Trophoblast cell (in vitro differentiated cells and primary cell): ENCODE results near the gene AATK.

Source experiments
- DNase-seq, 2 donors: peaks; one replicate each; pipeline ENCODE4 v3.0.0-alpha.2; 2016
- H2AFZ ChIP-seq: 2 replicates; pipeline ENCODE4 v1.6.1; 2013; ENCODE audit warnings: low read length, moderate library complexity, mild to moderate bottlenecking; ENCODE audit not compliant: insufficient read depth, poor library complexity
- H2AK5ac ChIP-seq: 2 replicates; pipeline ENCODE4 v1.6.1; 2013; ENCODE audit warnings: mild to moderate bottlenecking, low read length
- H2BK120ac ChIP-seq: 2 replicates; pipeline ENCODE4 v1.6.1; 2013; ENCODE audit warnings: low read length, mild to moderate bottlenecking, moderate library complexity; ENCODE audit not compliant: insufficient read depth, poor library complexity
- H2BK12ac ChIP-seq: 2 replicates; pipeline ENCODE4 v1.6.1; 2013; ENCODE audit warnings: mild to moderate bottlenecking, low read length, moderate library complexity
- H2BK5ac ChIP-seq: 2 replicates; pipeline ENCODE4 v1.6.1; 2013; ENCODE audit warnings: low read length, low read depth, moderate library complexity, mild to moderate bottlenecking; ENCODE audit not compliant: poor library complexity
- H3K14ac ChIP-seq: 2 replicates; pipeline ENCODE4 v1.6.1; 2013; ENCODE audit warnings: mild to moderate bottlenecking, low read length
- H3K18ac ChIP-seq: 2 replicates; pipeline ENCODE4 v1.6.1; 2013; ENCODE audit warnings: mild to moderate bottlenecking, low read length
- H3K23ac ChIP-seq: 2 replicates; pipeline ENCODE4 v1.6.1; 2013; ENCODE audit warnings: low read length
- H3K27ac ChIP-seq: 2 replicates; pipeline ENCODE4 v1.5.1; 2013; ENCODE audit warnings: low read depth, mild to moderate bottlenecking, inconsistent platforms, low read length, moderate library complexity
- H3K27me3 ChIP-seq: 2 replicates; pipeline ENCODE4 v1.6.1; 2013; ENCODE audit warnings: inconsistent platforms, mild to moderate bottlenecking, low read length, moderate library complexity; ENCODE audit not compliant: insufficient read depth
- H3K36me3 ChIP-seq, 2 experiments: 1 replicate in 1 of 2; 2 replicates in 1 of 2; pipeline ENCODE4 v1.6.1; 2013; ENCODE audit warnings: low read length in 2 of 2, mild to moderate bottlenecking in 2 of 2, moderate library complexity in 1 of 2; ENCODE audit not compliant: insufficient read depth in 2 of 2, control insufficient read depth in 1 of 2
- H3K4ac ChIP-seq: 2 replicates; pipeline ENCODE4 v1.6.1; 2013; ENCODE audit warnings: low read depth, mild to moderate bottlenecking, low read length, moderate library complexity
- H3K4me1 ChIP-seq, 2 experiments: 1 replicate in 1 of 2; 2 replicates in 1 of 2; pipeline ENCODE4 v1.6.1; 2013; ENCODE audit warnings: low read length in 2 of 2, mild to moderate bottlenecking in 2 of 2, moderate library complexity in 1 of 2; ENCODE audit not compliant: insufficient read depth in 2 of 2, control insufficient read depth in 1 of 2
- H3K4me2 ChIP-seq: 2 replicates; pipeline ENCODE4 v1.6.1; 2013; ENCODE audit warnings: inconsistent platforms, mild to moderate bottlenecking, low read length, moderate library complexity
- H3K4me3 ChIP-seq: 2 replicates; pipeline ENCODE4 v1.5.1; 2013; ENCODE audit warnings: mild to moderate bottlenecking, low read depth, low read length, inconsistent platforms
- H3K79me1 ChIP-seq: one replicate; pipeline ENCODE4 v1.6.1; 2013; ENCODE audit warnings: low read length
- H3K79me2 ChIP-seq: 2 replicates; pipeline ENCODE4 v1.6.1; 2013; ENCODE audit warnings: low read length, mild to moderate bottlenecking; ENCODE audit not compliant: control insufficient read depth, insufficient read depth, poor library complexity
- H3K9ac ChIP-seq: 2 replicates; pipeline ENCODE4 v1.6.1; 2013; ENCODE audit warnings: mild to moderate bottlenecking, low read length
- H3K9me3 ChIP-seq: 2 replicates; pipeline ENCODE4 v1.6.1; 2013; ENCODE audit warnings: low read depth, mild to moderate bottlenecking, control low read depth, inconsistent platforms, low read length; ENCODE audit not compliant: insufficient read depth
- H4K12ac ChIP-seq: 2 replicates; pipeline ENCODE4 v1.6.1; 2013; ENCODE audit warnings: low read depth, mild to moderate bottlenecking, low read length, moderate library complexity
- H4K8ac ChIP-seq: 2 replicates; pipeline ENCODE4 v1.6.1; 2013; ENCODE audit warnings: low read depth, mild to moderate bottlenecking, low read length, moderate library complexity
- H4K91ac ChIP-seq: one replicate; pipeline ENCODE4 v1.6.1; 2013; ENCODE audit warnings: low read depth, mild to moderate bottlenecking, low read length, moderate library complexity
- WGBS: extraction: QIAGEN DNeasy Blood & Tissue Kit; methylation state at CpG from one replicate; pipeline ENCODE4 v1.1.7; 2013; ENCODE audit warnings: missing lambda C conversion rate; ENCODE audit not compliant: insufficient read length, insufficient coverage; ENCODE audit errors: extremely low coverage; 5-methylcytosine and 5-hydroxymethylcytosine counted together

Gene AATK

GRCh38 chr17:81202318-81202717 lies 36.3 kb upstream of the AATK start:
- H2BK12ac ChIP-seq: no peak overlapping the region
- DNase-seq: no peak
- H4K8ac ChIP-seq: no peak overlapping the region
- H3K23ac ChIP-seq: no peak overlapping the region
- H3K4me1 ChIP-seq: no peaks in the 10 kb centered on the region
- no peak overlapping the region for H4K91ac ChIP-seq
- H3K18ac ChIP-seq: no peak overlapping the region
- no peak overlapping the region for H3K4ac ChIP-seq
- no CpG with 5 or more reads among the region's 10 CpGs for WGBS
- H3K9ac ChIP-seq: no peak overlapping the region
- peaks cover 4% of the 10 kb centered on the region for H3K9me3 ChIP-seq
- H3K79me2 ChIP-seq: no peaks in the 10 kb centered on the region
- H4K12ac ChIP-seq: no peak overlapping the region
- H2BK5ac ChIP-seq: no peak overlapping the region
- H2AFZ ChIP-seq: no peak overlapping the region
- H3K4me2 ChIP-seq: no peak overlapping the region
- H3K36me3 ChIP-seq: peaks cover 21 to 26% of the 10 kb centered on the region in 2 experiments
- no peak overlapping the region for H3K14ac ChIP-seq
- H3K27me3 ChIP-seq: no peaks in the 10 kb centered on the region
- H2BK120ac ChIP-seq: no peak overlapping the region
- no peak overlapping the region for H2AK5ac ChIP-seq
- H3K4me3 ChIP-seq: no peak overlapping the region
- H3K27ac ChIP-seq: no peak overlapping the region
- no peaks in the 10 kb centered on the region for H3K79me1 ChIP-seq

GRCh38 chr17:81200695-81201580 lies 34.9 kb upstream of the AATK start:
- peaks cover 4% of the 10 kb centered on the region for H3K9me3 ChIP-seq
- no peak overlapping the region for H2AK5ac ChIP-seq
- peak; percentile 55 to 86 for DNase-seq
- H2BK5ac ChIP-seq: no peak overlapping the region
- no CpG with 5 or more reads among the region's 27 CpGs for WGBS
- no peaks in the 10 kb centered on the region for H3K27me3 ChIP-seq
- no peak overlapping the region for H3K18ac ChIP-seq
- H3K79me1 ChIP-seq: no peaks in the 10 kb centered on the region
- no peak overlapping the region for H3K23ac ChIP-seq
- no peak overlapping the region for H3K14ac ChIP-seq
- no peak overlapping the region for H3K4me3 ChIP-seq
- no peak overlapping the region for H2BK12ac ChIP-seq
- H4K12ac ChIP-seq: no peak overlapping the region
- H3K36me3 ChIP-seq: peaks cover 27 to 28% of the 10 kb centered on the region in 2 experiments
- no peaks in the 10 kb centered on the region for H3K79me2 ChIP-seq
- no peak overlapping the region for H3K27ac ChIP-seq
- H2BK120ac ChIP-seq: no peak overlapping the region
- no peaks in the 10 kb centered on the region for H3K4me1 ChIP-seq
- H2AFZ ChIP-seq: no peak overlapping the region
- H3K9ac ChIP-seq: no peak overlapping the region
- no peak overlapping the region for H3K4ac ChIP-seq
- no peak overlapping the region for H4K8ac ChIP-seq
- no peak overlapping the region for H3K4me2 ChIP-seq
- no peak overlapping the region for H4K91ac ChIP-seq

- Histone ChIP-seq H3K4ac (no peak overlapping the region), H2BK5ac (no peak overlapping the region), H2AK5ac (no peak overlapping the region), H3K27ac (no peak overlapping the region), H4K91ac (no peak overlapping the region), H2BK12ac (no peak overlapping the region), H3K14ac (no peak overlapping the region), H3K4me1 (no peaks in the 10 kb centered on the region), H3K79me2 (no peaks in the 10 kb centered on the region), H2BK120ac (no peak overlapping the region), H3K27me3 (no peaks in the 10 kb centered on the region), H3K36me3 (peaks cover 34% of the 10 kb centered on the region in 2 experiments), H4K12ac (no peak overlapping the region), H3K9me3 (peaks cover 4% of the 10 kb centered on the region), H2AFZ (no peak overlapping the region), H3K4me2 (no peak overlapping the region), H3K23ac (no peak overlapping the region), H4K8ac (no peak overlapping the region), H3K18ac (no peak overlapping the region), H3K4me3 (no peak overlapping the region), H3K9ac (no peak overlapping the region), H3K79me1 (no peaks in the 10 kb centered on the region)
- WGBS: no CpG with 5 or more reads among the region's 18 CpGs
- no peak for DNase-seq
Measured at GRCh38 chr17:81200201-81200600, 34.2 kb upstream of the AATK start.

GRCh38 chr17:81199482-81199830 lies 33.4 kb upstream of the AATK start:
- Histone ChIP-seq H2BK12ac (no peak overlapping the region), H3K27me3 (no peaks in the 10 kb centered on the region), H3K4me3 (no peak overlapping the region), H2BK5ac (no peak overlapping the region), H4K8ac (no peak overlapping the region), H3K4ac (no peak overlapping the region), H2AK5ac (no peak overlapping the region), H4K12ac (no peak overlapping the region), H2BK120ac (no peak overlapping the region), H4K91ac (no peak overlapping the region), H3K18ac (no peak overlapping the region), H3K23ac (no peak overlapping the region), H3K4me2 (no peak overlapping the region), H3K9ac (no peak overlapping the region), H3K36me3 (peaks cover 34 to 35% of the 10 kb centered on the region in 2 experiments), H3K14ac (no peak overlapping the region), H2AFZ (no peak overlapping the region), H3K4me1 (no peaks in the 10 kb centered on the region), H3K27ac (no peak overlapping the region), H3K9me3 (peaks cover 4% of the 10 kb centered on the region), H3K79me1 (no peaks in the 10 kb centered on the region), H3K79me2 (no peaks in the 10 kb centered on the region)
- no peak for DNase-seq
- no CpG with 5 or more reads among the region's 18 CpGs for WGBS
